Measurements from ENCODE around the gene BAAT.
"Not testable (repeated sequence)": the region's sequence is repeated elsewhere in the genome, so short reads cannot be mapped to it uniquely, and the experiment has no call there.

BAAT gene

GRCh38 chr9:101384873-101385536, at the start of gene BAAT:
BAAT (minus strand) TSS chr9:101385006; CDS start chr9:101371404, 13,602 bp downstream.
- DNase-seq (ENCODE audit: low read depth) = not testable (repeated sequence)

GRCh38 chr9:101433229-101433628, 48.4 kb upstream of the BAAT start:
- DNase-seq (ENCODE audit: low read depth) = no peak

- no peak for DNase-seq (ENCODE audit: low read depth)
Observed at GRCh38 chr9:101432740-101433139, 47.9 kb upstream of the BAAT start.

- DNase-seq (ENCODE audit: low read depth) = no peak
Observed at GRCh38 chr9:101432171-101432570, 47.4 kb upstream of the BAAT start.

- no peak for DNase-seq (ENCODE audit: low read depth)
Observed at GRCh38 chr9:101429736-101430135, 44.9 kb upstream of the BAAT start.

- DNase-seq (ENCODE audit: low read depth) = no peak
Observed at GRCh38 chr9:101428909-101429308, 44.1 kb upstream of the BAAT start.

- no peak for DNase-seq (ENCODE audit: low read depth)
Observed at GRCh38 chr9:101427957-101428655, 43.3 kb upstream of the BAAT start.

- DNase-seq (ENCODE audit: low read depth) = no peak
Observed at GRCh38 chr9:101427358-101427757, 42.6 kb upstream of the BAAT start.

- DNase-seq (ENCODE audit: low read depth) = no peak
Observed at GRCh38 chr9:101421653-101422065, 36.9 kb upstream of the BAAT start.

- DNase-seq (ENCODE audit: low read depth) = no peak
Observed at GRCh38 chr9:101419863-101420262, 35.1 kb upstream of the BAAT start.

- no peak for DNase-seq (ENCODE audit: low read depth)
Observed at GRCh38 chr9:101418518-101419430, 34.0 kb upstream of the BAAT start.

GRCh38 chr9:101417977-101418376, 33.2 kb upstream of the BAAT start:
- no peak for DNase-seq (ENCODE audit: low read depth)

GRCh38 chr9:101417389-101417788, 32.6 kb upstream of the BAAT start:
- DNase-seq (ENCODE audit: low read depth) = no peak

- no peak for DNase-seq (ENCODE audit: low read depth)
Observed at GRCh38 chr9:101415578-101415977, 30.8 kb upstream of the BAAT start.

- DNase-seq (ENCODE audit: low read depth) = no peak
Observed at GRCh38 chr9:101414839-101415238, 30.0 kb upstream of the BAAT start.

- no peak for DNase-seq (ENCODE audit: low read depth)
Observed at GRCh38 chr9:101409079-101409477, 24.3 kb upstream of the BAAT start.

- DNase-seq (ENCODE audit: low read depth) = no peak
Observed at GRCh38 chr9:101408374-101409078, 23.7 kb upstream of the BAAT start.

- no peak for DNase-seq (ENCODE audit: low read depth)
Observed at GRCh38 chr9:101403516-101404285, 18.9 kb upstream of the BAAT start.

- DNase-seq (ENCODE audit: low read depth) = no peak
Observed at GRCh38 chr9:101400120-101400519, 15.3 kb upstream of the BAAT start.

GRCh38 chr9:101399643-101399970, 14.8 kb upstream of the BAAT start:
- DNase-seq (ENCODE audit: low read depth) = no peak

GRCh38 chr9:101398930-101399642, 14.3 kb upstream of the BAAT start:
- no peak for DNase-seq (ENCODE audit: low read depth)
